Activated naive CD8-positive, alpha-beta T cell treated with anti-CD3 and anti-CD28 coated beads, Interleukin-2, amount 50 U/mL, for 24 hours (primary cell): Measurements from ENCODE around the gene GCK.

Experiments
- ATAC-seq: fragments of 150-1000 bp; cut with Tn5 transposase; one replicate; pipeline ENCODE4 v1.10.0; 2021
- DNase-seq: peaks from one replicate; pipeline ENCODE4 v3.0.0; 2021
- H3K27ac Mint-ChIP-seq: one replicate; pipeline ENCODE4 v1.8.0; 2021; ENCODE audit warnings: mild to moderate bottlenecking, mixed read lengths
- H3K27me3 Mint-ChIP-seq: one replicate; pipeline ENCODE4 v1.8.0; 2021; ENCODE audit warnings: mixed read lengths
- H3K36me3 Mint-ChIP-seq: one replicate; pipeline ENCODE4 v1.8.0; 2021; ENCODE audit warnings: low read depth, mixed read lengths
- H3K4me1 Mint-ChIP-seq: one replicate; pipeline ENCODE4 v1.8.0; 2021; ENCODE audit warnings: mixed read lengths
- H3K4me3 Mint-ChIP-seq: one replicate; pipeline ENCODE4 v1.8.0; 2021; ENCODE audit warnings: mild to moderate bottlenecking, moderate library complexity, mixed read lengths
- H3K9me3 Mint-ChIP-seq: one replicate; pipeline ENCODE4 v1.8.0; 2021; ENCODE audit warnings: mixed read lengths

Gene GCK

DNA sequence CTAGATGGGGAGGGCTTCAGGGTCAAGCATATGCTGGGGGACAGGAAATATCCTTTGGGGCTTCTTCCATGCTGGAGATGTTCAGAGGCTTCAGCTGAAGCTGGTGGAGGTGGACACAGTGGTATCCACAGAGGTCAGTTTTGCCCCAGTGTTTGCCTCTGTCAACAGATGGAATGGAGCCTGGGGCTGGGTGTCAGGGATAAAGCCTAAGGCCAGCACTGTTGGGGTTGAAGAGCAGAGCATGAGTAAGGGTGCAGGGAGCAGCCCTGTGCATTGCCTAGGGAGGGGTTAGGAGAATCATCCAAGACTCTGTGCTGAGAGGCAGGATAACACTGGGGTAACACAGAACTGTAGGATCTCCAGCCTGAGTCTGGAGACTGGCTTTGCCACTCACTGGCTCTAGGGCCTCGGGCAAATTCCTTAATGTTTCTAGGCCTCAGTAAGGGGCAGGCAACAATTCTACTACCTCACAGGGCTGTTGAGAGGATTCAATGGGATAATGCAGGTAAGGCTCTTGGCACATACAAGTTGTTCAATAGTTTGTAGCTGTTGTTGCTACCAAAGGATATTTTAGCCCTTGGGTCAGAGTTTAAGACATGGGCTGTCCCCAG is 26.3 kb downstream of the GCK start:
- Mint-ChIP-seq H3K27me3 (no peaks in the 10 kb centered on the region), H3K9me3 (no peaks in the 10 kb centered on the region)

DNA sequence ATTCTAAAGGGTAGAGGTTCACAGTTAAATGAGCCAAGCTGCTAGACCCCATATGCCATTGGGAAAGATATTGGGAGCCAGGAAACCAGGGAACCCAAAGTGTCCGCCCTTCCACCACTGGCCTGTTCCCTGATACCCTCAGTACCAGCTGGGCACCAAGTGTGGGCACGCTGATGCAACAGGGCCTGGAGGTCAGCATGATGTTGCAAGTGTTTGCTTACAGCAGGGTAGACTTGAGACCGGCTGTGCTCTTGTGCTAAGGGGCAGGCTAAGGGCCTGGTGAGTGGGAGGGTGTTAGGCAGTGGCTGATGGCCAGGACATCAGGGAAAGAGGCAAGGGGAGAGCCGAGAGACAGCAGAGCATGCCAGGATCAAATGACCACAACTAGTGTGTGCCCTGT is 27.1 kb downstream of the GCK start:
- ATAC-seq: no peak
- Mint-ChIP-seq H3K9me3 (no peaks in the 10 kb centered on the region), H3K4me3 (no peak overlapping the region), H3K27me3 (no peaks in the 10 kb centered on the region), H3K4me1 (no peaks in the 10 kb centered on the region), H3K36me3 (no peaks in the 10 kb centered on the region), H3K27ac (no peak overlapping the region)
- DNase-seq: no peak

More for the DNA sequence above, 26.3 kb downstream of the GCK start:
- no peaks in the 10 kb centered on the region for H3K36me3 Mint-ChIP-seq
- H3K4me1 Mint-ChIP-seq: peaks cover 6% of the 10 kb centered on the region
- no peak for DNase-seq
- no peak for ATAC-seq
- H3K27ac Mint-ChIP-seq: no peak overlapping the region
- no peak overlapping the region for H3K4me3 Mint-ChIP-seq

DNA sequence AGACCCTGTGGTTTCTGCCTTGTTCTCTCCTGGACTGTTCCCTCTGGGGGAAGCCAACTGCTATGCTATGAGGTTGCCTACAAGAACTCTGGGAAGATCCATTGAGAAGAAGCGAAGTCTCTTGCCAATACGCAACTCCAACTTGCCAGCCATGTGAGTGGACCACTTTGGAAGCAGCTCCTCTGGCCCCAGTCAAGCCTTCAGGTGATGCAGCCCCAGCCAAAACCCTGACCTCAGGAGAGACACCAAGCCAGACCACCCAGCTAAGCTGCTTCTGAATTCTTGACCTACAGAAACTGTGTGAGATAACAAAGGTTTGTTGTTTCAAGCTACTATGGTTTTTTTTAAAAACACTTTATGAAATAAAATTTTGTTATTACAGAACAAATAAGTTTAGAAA is 27.9 kb downstream of the GCK start:
- Mint-ChIP-seq H3K9me3 (no peaks in the 10 kb centered on the region), H3K36me3 (no peaks in the 10 kb centered on the region), H3K4me1 (no peaks in the 10 kb centered on the region), H3K27ac (no peak overlapping the region), H3K27me3 (no peaks in the 10 kb centered on the region), H3K4me3 (no peak overlapping the region)
- DNase-seq (no peak), ATAC-seq (no peak)

DNA sequence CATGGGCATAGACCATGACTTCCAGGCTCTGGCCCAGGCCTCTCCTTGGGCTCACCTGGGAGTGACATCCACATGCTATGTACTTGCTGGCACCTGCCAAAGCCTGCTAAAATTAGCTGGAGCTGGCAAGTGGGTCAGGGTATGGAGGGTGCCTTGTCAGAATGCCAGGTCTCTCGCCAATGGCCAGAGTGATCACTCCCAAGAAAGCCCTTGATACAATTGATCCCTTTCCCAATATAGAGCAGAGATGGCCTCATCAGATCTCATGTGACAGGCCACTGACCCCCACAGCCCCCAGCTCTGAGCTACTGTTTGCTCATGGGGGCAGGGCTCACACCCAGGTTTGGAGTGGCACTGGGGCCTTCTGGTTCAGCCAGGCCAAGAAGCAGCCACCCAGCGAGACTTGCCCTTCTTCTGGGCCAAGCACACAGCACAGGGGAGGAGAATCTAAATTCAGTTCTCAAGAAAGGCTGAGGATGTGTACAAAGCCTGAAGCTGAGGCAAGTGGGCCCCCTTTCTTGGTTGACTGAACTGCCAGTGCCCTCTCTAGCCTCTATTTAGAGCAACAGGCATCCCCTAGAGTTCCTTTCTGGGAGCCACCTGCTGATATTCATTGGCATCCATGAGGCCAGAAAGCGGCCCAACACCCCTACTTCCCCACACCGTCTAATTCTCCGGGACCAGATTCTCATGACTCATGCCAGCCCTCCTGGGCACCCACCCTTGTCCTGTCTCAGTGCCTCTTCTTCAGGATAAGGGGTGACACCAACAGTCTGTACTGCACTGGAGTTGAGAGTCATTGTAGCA is 29.2 kb downstream of the GCK start:
- ATAC-seq: no peak
- H3K4me1 Mint-ChIP-seq: no peaks in the 10 kb centered on the region
- no peaks in the 10 kb centered on the region for H3K36me3 Mint-ChIP-seq
- DNase-seq: no peak
- no peak overlapping the region for H3K4me3 Mint-ChIP-seq
- no peak overlapping the region for H3K27ac Mint-ChIP-seq
- no peaks in the 10 kb centered on the region for H3K9me3 Mint-ChIP-seq
- no peaks in the 10 kb centered on the region for H3K27me3 Mint-ChIP-seq

DNA sequence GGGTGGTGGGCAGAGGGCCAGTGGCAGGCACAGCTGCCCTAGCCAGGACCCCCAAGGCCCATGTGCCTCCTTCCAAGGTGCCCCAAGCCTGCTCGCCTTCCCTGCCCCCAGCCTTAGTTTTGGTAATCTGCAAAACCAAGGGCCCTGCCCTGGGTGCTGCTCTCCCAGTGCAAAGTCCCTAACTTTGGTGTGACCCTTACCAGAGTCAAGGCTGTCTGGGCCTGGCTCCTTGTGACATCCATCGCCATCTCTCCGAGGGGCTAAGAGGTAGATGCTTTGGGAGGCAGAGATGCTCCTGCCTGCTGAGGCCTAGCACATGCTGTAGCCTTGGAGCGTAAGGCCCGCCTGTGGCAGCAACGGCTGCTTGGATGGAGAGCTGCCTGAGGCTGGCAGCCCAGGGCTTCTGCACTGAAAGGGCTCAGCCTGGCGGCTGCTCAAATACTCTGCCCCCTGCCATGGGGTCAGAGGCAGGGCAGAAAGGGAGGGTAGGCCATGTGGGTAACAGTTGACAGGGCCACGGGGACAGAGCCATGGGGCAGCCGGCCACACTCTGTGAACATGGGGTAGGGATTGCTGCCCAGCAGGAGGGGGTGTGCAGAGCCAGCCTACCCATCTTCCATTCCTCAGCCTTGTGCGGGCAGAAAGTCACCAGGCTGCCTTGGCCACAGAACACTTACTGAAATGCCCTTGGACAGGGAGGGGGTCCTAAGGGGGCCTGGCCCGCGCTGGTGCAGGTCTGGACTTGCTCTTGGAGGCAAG is 30.2 kb downstream of the GCK start:
- no peak overlapping the region for H3K27ac Mint-ChIP-seq

DNA sequence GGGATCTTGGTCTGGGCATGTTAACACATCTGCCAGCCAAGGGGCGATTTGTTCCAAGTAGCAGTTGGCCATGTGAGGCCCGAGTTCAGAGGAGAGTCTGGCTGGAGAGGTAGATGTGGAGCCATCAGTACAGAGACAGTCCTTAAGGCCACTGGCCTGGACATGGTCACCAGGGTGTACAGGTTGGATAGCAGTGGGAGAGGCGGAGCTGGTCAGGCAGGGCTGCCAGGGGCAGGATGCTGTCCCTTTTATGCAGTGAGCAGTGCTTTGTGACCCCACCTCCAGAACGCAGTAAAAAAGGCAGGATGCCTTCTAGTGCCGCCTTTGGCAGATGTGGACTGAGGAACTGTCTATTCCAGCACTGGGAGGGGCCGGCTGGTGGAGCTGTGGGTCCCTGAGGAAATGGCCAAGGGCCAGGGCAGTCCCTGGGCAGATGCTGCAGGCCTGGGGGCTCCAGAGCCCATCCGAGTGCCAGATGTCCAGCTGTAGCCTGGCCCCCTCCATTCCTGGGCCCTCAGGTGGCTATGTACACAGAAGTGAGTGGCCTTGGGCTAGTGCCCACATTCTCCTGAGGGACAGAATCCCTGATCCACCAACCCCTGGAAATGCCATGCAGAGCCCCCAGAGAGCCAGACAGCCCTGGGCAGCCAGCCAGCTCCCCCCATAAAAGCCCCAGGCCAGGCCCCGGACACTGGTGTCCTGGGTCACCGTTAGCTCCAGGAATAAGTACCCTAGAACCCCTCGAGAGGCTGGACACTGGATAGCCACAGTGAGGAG is 31.0 kb downstream of the GCK start:
- Mint-ChIP-seq H3K27ac (no peak overlapping the region), H3K9me3 (no peaks in the 10 kb centered on the region), H3K27me3 (no peaks in the 10 kb centered on the region), H3K4me3 (no peak overlapping the region), H3K36me3 (no peaks in the 10 kb centered on the region), H3K4me1 (no peaks in the 10 kb centered on the region)
- DNase-seq (no peak), ATAC-seq (no peak)

More for the DNA sequence above, 30.2 kb downstream of the GCK start:
- no peaks in the 10 kb centered on the region for H3K27me3 Mint-ChIP-seq
- H3K9me3 Mint-ChIP-seq: no peaks in the 10 kb centered on the region
- no peak overlapping the region for H3K4me3 Mint-ChIP-seq
- ATAC-seq (no peak), DNase-seq (no peak)
- H3K36me3 Mint-ChIP-seq: no peaks in the 10 kb centered on the region
- no peaks in the 10 kb centered on the region for H3K4me1 Mint-ChIP-seq

DNA sequence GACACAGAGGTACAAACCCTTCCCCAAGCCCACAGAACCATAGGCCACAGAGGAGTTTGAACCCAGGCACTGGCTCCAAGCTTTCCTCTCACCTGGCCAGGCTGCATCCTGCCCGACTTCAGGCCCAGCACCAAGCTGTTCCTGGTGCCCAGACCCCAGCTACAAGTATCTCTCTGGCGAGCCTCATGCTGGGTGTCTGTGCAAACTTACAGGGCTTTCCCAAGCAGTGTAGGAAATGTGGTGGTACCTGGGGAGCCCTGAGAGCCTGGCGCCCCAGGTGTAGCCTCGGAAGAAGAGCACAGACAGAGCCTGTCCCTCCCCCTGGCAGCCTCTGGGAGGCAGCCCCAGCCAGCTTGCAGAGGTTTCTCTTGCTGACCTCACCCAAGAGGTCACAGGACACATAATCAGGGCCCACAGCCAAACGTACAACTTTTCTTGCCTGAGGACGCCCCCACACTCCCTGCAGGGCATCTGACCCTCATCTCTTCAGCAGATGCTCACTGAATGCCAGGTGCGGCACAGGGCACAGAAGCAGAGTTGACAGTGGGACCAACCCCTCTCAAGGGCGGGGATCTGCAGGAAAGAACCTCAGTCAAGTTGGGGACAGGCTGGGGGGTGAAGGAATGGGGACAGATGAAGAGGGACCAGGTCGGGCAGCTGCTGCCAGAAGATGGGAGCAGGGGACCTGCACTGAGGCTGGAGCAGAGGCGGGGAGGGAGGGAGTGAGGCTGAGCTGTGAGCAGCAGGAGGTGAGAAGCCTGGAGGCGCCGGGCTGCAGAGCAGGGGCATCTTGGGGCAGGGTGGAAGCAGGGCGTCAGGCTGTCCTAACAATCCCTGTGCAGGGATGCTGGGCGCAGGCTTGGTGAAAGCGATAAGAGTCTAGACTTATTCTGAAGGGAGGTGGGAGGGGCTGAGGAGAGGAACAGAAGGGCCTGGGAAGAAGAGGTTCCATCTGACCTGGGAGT is 31.8 kb downstream of the GCK start:
- ATAC-seq (no peak), DNase-seq (no peak)
- Mint-ChIP-seq H3K27me3 (no peaks in the 10 kb centered on the region), H3K4me3 (no peak overlapping the region), H3K9me3 (no peaks in the 10 kb centered on the region), H3K27ac (no peak overlapping the region), H3K36me3 (no peaks in the 10 kb centered on the region), H3K4me1 (no peaks in the 10 kb centered on the region)

DNA sequence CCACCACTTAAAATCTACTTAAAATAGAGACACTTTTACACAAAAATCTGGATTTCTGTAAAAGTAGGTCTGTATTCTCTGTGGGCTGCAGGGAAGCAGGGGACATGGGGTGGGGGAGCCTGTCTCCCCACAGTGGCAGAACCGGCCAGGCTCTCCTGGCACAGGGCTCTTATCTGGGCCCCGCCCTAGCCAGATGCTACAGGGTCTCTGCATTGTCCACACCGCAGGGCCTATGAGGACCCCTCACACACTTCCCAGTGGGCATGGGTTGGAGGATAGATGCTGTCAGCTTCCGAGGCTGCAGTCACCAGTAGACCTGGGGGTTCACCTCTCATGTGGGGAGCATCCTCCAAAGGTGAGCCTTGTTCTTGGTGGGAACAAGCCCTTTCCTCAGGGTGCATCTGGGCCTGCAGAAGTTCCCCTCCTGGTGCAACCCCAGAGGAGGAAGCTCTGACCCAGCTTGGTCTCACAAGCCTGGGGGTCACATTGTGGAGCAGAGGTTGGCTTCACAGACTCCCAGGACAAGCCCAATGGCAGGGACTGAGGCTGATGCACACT is 32.7 kb downstream of the GCK start:
- H3K27ac Mint-ChIP-seq: no peak overlapping the region
- no peaks in the 10 kb centered on the region for H3K9me3 Mint-ChIP-seq
- ATAC-seq (no peak), DNase-seq (no peak)
- no peak overlapping the region for H3K4me3 Mint-ChIP-seq
- H3K27me3 Mint-ChIP-seq: no peaks in the 10 kb centered on the region
- H3K36me3 Mint-ChIP-seq: no peaks in the 10 kb centered on the region
- H3K4me1 Mint-ChIP-seq: no peaks in the 10 kb centered on the region

DNA sequence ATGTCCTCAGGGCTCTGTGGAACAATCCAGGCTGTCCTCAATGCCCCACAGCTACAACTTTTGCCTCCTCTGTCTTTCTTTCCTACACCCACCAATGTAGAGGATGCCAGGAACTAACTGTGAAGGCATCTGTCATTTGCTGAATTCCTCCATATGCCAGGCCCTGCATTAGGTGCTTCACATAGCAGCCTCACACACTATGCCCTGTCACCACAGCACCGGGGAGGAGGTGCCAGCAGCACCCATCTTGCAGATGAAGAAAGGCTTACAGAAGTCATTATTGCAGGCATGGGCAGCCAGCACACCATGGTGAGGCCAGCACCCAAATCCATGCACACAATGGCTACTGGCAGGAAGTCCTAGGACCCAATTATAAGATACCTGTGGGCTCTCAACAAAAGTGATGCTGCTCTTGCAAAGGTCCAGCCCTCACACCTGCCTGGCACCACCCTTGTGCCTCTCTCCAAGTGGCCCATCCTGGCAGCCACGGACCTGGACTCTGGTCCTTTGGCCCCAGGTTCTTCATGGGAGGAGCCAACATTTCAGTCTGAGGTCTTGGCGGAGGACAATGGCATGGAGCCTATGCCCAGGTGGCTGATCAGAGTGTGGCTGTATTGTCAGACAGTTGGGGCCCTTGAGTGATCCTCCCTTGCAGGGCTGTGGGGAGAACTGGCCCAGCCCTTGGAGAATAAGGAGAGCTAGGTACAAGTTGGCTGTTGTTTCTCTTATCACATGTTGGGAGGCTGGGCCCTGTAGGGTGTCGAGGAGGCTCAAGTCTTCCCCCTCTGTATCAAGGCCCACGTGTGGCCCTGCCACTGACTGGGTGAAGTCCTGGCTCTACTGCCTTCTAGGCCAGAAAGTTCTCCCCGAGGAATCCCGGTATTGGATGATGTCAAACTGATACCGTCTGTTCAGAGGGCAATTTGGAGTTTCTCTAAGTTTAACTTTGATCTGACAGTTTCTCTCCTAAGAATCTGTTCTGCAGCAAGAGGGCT is 33.8 kb downstream of the GCK start:
- H3K4me1 Mint-ChIP-seq: no peaks in the 10 kb centered on the region
- H3K9me3 Mint-ChIP-seq: no peaks in the 10 kb centered on the region
- H3K27ac Mint-ChIP-seq: no peak overlapping the region
- no peak overlapping the region for H3K4me3 Mint-ChIP-seq
- no peaks in the 10 kb centered on the region for H3K27me3 Mint-ChIP-seq
- no peak for DNase-seq
- H3K36me3 Mint-ChIP-seq: no peaks in the 10 kb centered on the region
- no peak for ATAC-seq

DNA sequence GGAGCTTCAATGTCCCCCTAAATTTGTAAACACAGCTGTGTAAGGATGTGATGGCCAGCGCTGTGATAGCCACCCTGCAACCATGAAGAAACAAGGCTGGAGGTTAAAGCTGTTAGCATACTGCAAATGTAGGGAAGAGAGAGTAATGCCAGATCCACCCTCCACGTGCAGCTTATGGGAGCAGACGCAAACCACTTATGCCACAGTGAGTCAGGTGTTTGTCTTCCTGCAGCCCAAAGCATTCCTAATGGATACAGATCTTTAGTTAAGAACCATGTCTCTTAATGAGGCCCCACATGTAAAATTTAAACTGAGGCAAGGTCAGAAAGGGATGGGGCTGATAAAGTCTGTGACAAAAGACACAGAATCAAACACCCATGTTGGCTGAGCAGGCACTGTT is 34.5 kb downstream of the GCK start:
- H3K4me1 Mint-ChIP-seq: no peaks in the 10 kb centered on the region

DNA sequence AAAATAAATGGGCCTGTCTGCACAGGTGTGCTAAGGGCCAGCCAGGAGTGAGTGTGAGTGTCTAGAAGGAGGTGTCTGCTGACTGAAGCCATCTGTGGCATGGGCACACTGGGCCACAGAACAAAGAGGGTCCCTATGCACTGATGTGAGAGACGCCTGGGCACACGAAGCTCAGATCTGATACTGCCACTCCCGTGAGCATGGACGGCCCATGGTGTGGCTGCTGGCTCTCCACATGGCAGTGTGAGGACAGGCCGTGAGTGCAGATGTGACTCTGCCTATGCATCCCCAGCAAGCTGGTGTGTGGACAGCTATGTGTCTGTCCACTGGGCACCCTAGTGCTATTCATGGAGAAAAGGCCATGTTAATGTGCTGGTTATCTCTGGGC is 35.3 kb downstream of the GCK start:
- Mint-ChIP-seq H3K4me1 (no peaks in the 10 kb centered on the region), H3K9me3 (no peaks in the 10 kb centered on the region)

More for the DNA sequence above, 34.5 kb downstream of the GCK start:
- H3K9me3 Mint-ChIP-seq: no peaks in the 10 kb centered on the region
- DNase-seq (no peak), ATAC-seq (no peak)
- H3K4me3 Mint-ChIP-seq: no peak overlapping the region
- H3K36me3 Mint-ChIP-seq: no peaks in the 10 kb centered on the region
- H3K27me3 Mint-ChIP-seq: no peaks in the 10 kb centered on the region
- no peak overlapping the region for H3K27ac Mint-ChIP-seq

DNA sequence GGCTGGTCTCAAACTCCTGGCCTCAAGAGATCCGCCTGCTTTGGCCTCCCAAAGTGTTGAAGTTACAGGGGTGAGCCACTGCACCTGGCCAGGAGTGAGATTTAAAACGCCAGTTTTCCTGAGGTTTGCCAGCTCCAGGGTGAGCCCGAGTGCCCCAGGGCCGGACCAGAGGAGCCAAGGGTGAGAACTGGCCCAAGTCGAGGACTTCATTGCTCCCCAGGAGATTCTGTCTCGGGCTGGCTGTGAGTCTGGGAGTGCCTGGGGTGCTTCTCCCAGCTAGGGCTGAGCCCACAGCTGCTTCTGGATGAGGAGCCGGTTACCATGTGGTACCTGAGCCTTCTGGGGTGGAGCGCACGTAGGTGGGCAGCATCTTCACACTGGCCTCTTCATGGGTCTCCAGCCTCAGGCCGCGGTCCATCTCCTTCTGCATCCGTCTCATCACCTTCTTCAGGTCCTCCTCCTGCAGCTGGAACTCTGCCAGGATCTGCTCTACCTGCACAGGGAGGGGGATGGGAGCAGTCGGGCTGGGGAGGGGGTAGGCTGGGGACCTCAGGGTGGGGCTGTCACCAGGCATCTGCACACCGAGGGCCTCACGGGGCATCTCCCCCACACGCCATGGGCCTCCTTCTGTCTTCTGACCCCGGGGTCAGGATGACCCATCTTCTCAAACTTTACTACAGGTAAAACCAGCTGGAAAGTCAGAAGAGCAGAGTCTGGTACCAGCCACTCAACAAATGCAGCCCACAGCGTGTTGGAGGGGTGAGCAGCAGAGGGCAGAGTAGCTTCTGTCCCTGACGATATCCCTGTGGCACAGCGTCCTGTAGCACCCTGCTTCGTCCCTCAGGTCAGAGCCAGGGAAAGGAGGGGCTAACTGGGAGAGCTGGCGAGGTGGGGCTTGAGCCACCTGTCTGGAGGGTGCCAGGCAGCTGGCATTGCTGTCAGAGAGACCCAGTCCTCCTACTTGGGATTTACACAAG is 36.0 kb downstream of the GCK start:
- ATAC-seq: no peak

More for the DNA sequence above, 35.3 kb downstream of the GCK start:
- no peaks in the 10 kb centered on the region for H3K36me3 Mint-ChIP-seq
- DNase-seq: no peak
- H3K27me3 Mint-ChIP-seq: no peaks in the 10 kb centered on the region
- ATAC-seq: no peak
- H3K27ac Mint-ChIP-seq: no peak overlapping the region
- no peak overlapping the region for H3K4me3 Mint-ChIP-seq

More for the DNA sequence above, 36.0 kb downstream of the GCK start:
- no peaks in the 10 kb centered on the region for H3K36me3 Mint-ChIP-seq
- no peaks in the 10 kb centered on the region for H3K27me3 Mint-ChIP-seq
- H3K27ac Mint-ChIP-seq: no peak overlapping the region
- no peaks in the 10 kb centered on the region for H3K9me3 Mint-ChIP-seq
- no peak for DNase-seq
- H3K4me3 Mint-ChIP-seq: no peak overlapping the region
- no peaks in the 10 kb centered on the region for H3K4me1 Mint-ChIP-seq
